ENCODE measurements around the gene MRPL40. TPM values are rescaled to one million over a fixed set of nuclear protein-coding genes. Genes with fewer than 3 reads are reported as not detected.

Gene MRPL40
- total RNA-seq, 2 experiments from 2014 or later = 34.1 to 34.4 TPM

Other genes starting within 250 kb of the MRPL40 start
- gene CLTCL1, start 140.8 kb upstream of the MRPL40 start, total RNA-seq = 1 to 10 TPM in 1 of 2 experiments, under 1 TPM in 1; 0.76 to 1.2 TPM
- 10 to 100 TPM; 25.5 to 31.2 TPM for gene HIRA, start 812 bp upstream of the MRPL40 start, total RNA-seq
- 10 to 100 TPM; 21.9 to 22.2 TPM for gene C22orf39, start 15.2 kb downstream of the MRPL40 start, total RNA-seq
- 100 to 1,000 TPM in 1 of 2 experiments, 10 to 100 TPM in 1; 78.4 to 109 TPM for gene UFD1, start 46.6 kb downstream of the MRPL40 start, total RNA-seq
- 100 to 1,000 TPM; 103 to 111 TPM for gene CDC45, start 47.4 kb downstream of the MRPL40 start, total RNA-seq
- gene CLDN5, start 91.9 kb downstream of the MRPL40 start, total RNA-seq = not detected

Measured in activated CD4-positive, alpha-beta T cell treated with anti-CD3 and anti-CD28 coated beads for 36 hours (primary cell).